Frontal cortex (tissue), 4 donors: ENCODE measurements around the gene SLC5A5. TPM values are rescaled to one million over a fixed set of nuclear protein-coding genes. Genes with fewer than 3 reads are reported as not detected.
"Not testable (repeated sequence)": the region's sequence is repeated elsewhere in the genome, so short reads cannot be mapped to it uniquely, and the experiment has no call there.

Experiments used
- DNase-seq, 2 donors: peaks; one replicate each; pipeline ENCODE4 v3.0.0; 2012; ENCODE audit warnings: low spot score in 2 of 2
- FAIRE-seq: peaks from 2 replicates; lab custom pipeline; 2012; peaks lifted over from hg19 to GRCh38; lab: Jason Lieb, UNC
- total RNA-seq: library from RNA; depleted of rRNA; stranded (reverse); fragments of >200 nt; gene quantifications from one replicate; pipeline ENCODE4 v1.2.3, GENCODE V29; 2014
- donor health status: control.
- donor health status: control.
- donor health status: control.

The SLC5A5 gene
- total RNA-seq, 1 donor from 2014 or later, result 2.9 TPM

DNA sequence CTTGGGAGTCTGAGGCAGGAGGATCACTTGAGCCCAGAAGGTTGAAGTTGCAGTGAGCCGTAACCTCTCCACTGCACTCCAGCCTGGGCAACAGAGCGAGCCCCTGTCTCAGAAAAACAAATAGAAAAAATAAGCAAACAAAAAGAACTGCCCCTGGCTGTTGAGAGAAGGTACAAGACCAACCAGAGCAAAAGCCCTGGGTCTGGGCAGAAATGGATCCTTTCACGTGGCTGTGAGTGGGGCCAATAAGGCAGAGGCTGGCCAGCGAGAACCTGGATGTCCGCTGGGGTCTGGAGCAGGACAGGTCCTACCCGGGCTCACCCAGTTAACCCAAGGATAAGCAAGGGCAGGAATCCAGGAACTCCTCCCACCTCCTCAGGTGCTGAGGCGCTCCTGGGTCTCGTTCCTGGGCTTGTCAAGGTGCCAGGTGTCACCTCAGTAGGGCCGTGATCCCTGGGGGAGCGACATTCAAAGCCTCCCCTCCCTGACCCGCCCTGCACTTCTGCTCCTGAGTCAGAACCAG is 4.7 kb upstream of the SLC5A5 start:
- DNase-seq, result no peak
- FAIRE-seq, result no peak

DNA sequence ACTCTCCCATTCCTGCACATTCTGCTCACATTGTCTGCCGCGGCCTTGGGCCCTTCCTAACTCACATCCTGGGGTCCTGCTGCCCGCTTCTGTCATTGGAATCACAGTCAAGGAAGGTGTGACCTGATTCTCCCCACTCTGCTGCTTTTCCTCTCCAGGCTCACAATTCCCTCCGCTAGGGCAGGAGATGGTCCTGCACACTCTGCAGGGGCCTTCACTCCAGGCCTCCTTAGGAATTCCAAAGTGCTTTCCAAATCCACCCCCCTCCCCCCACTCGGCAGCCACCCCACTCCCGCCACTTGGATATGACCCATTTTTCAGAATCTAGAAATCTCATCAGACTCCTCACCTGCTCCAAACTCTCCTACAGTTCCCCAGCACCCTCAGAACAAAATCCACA is 3.1 kb upstream of the SLC5A5 start:
- no peak for DNase-seq
- no peak for FAIRE-seq

- no peak for FAIRE-seq
These were observed 2.6 kb upstream of the SLC5A5 start for GRCh38 chr19:17869114-17869608.

DNA sequence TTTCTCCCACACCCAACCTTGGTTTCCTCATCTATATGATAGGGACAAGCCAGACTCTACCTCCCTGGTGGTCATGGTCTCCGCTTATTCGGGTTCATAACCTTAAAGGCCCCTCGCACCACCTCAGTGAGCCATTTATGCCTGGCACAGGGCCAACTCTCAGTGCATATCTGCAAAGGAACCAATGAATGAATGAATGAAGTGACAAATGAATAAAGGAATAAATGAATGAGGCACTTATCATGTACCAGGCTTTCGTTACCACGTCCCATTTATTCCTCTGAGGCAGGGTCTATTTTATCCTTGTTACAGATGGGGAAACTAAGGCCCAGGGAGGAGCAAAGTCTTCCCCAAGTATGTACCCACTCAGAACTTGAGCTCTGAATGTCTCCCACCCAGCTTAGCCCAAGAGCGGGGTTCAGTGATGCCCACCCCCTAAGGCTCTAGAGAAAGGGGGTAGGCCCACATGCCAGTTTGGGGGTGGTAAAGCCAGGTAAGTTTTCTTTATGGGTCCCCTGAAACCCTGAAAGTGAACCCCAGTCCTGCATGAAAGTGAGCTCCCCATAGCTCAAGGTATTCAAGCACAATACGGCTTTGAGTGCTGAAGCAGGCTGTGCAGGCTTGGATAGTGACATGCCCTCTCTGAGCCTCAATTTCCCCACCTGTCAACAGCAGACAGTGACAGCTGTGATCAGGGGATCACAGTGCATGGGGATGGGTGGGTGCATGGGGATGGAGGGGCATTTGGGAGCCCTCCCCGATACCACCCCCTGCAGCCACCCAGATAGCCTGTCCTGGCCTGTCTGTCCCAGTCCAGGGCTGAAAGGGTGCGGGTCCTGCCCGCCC is 490 bp upstream of the SLC5A5 start:
- no peak for DNase-seq

More at GRCh38 chr19:17869114-17869608, 2.6 kb upstream of the SLC5A5 start:
- DNase-seq, result no peak

DNA sequence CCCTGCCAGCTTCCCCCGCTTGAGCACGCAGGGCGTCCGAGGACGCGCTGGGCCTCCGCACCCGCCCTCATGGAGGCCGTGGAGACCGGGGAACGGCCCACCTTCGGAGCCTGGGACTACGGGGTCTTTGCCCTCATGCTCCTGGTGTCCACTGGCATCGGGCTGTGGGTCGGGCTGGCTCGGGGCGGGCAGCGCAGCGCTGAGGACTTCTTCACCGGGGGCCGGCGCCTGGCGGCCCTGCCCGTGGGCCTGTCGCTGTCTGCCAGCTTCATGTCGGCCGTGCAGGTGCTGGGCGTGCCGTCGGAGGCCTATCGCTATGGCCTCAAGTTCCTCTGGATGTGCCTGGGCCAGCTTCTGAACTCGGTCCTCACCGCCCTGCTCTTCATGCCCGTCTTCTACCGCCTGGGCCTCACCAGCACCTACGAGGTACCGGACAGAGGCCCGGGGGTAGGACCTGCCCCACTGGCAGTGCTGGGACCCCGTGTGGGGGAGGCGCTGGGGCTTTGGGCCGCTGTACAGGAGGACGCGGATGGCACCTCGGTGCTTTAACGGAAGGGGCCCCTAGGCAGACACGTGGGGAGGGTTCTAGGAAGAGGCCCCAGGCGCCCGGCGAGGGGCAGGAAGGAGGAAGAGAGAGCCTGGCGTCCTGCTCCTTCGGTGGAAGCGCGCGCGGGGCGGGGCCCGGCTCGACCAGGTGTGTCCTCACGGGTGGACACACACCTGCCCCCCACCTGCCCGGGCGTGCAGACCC is 681 bp downstream of the SLC5A5 start:
- DNase-seq (no peak), FAIRE-seq (no peak)

More for the DNA sequence above, 490 bp upstream of the SLC5A5 start:
- no peak for FAIRE-seq

DNA sequence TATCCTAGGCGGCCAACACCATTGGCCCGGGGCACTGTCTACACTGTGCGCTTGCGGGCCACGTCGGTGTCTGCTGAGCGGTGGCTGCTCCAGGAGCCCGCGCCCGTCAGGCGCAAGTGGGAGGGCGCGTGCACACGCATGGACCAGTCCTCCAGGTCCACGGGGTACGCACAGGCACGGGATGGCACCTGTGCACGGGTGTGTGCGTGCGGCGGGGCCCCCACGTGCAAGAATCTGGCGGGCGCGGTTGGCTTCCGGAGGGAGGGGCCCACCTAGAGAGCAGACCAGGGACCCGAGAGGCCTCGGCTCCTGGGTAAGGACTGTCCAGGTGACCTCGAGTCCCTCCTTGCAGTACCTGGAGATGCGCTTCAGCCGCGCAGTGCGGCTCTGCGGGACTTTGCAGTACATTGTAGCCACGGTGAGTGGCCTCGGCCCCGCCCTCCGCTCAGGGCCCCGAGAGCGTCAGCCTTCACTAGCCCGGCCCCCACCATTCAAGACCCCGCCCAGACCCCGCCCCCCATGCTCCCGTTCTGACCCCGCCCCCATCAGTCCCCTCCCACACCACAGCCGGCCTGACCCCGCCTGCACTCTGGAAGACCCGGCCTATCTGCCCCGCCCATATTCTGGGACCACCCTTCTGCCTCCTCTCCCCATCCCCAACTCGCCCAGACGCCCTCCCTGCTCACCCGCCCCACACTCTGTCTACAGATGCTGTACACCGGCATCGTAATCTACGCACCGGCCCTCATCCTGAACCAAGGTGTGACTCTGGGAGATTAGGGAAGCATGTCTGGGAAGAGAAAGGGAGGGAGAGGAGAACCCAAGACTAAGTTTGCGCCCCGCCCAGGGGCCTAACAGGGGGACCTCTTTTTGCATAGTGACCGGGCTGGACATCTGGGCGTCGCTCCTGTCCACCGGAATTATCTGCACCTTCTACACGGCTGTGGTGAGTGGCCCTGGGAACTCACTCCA is 2.3 kb downstream of the SLC5A5 start:
- DNase-seq, result no peak

DNA sequence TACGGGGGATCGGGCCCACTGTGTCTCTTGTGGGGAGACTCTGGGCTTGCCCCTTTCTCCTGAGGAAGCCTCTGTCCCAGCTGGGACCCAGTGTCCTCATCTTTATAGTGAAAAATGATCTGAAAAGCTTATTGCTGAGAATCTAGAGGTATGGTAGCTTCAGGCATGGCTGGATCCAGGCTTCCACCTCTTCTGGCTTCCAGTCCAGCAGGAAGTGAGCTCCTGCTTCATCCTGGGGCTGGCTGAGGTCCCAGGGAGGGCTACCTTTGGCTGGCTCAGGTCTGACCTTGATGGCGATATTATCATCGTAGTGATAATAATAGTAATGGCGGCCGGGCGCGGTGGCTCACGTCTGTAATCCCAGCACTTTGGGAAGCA is 3.0 kb downstream of the SLC5A5 start:
- DNase-seq (no peak), FAIRE-seq (no peak)

More for the DNA sequence above, 2.3 kb downstream of the SLC5A5 start:
- FAIRE-seq, result no peak

GRCh38 chr19:17877696-17878095 is 6.0 kb downstream of the SLC5A5 start:
- FAIRE-seq (no peak), DNase-seq (no peak)

- FAIRE-seq, result no peak
- no peak for DNase-seq
These were observed 7.7 kb downstream of the SLC5A5 start for GRCh38 chr19:17879466-17879865.

GRCh38 chr19:17881701-17882100 is 10.0 kb downstream of the SLC5A5 start:
- DNase-seq, result no peak

DNA sequence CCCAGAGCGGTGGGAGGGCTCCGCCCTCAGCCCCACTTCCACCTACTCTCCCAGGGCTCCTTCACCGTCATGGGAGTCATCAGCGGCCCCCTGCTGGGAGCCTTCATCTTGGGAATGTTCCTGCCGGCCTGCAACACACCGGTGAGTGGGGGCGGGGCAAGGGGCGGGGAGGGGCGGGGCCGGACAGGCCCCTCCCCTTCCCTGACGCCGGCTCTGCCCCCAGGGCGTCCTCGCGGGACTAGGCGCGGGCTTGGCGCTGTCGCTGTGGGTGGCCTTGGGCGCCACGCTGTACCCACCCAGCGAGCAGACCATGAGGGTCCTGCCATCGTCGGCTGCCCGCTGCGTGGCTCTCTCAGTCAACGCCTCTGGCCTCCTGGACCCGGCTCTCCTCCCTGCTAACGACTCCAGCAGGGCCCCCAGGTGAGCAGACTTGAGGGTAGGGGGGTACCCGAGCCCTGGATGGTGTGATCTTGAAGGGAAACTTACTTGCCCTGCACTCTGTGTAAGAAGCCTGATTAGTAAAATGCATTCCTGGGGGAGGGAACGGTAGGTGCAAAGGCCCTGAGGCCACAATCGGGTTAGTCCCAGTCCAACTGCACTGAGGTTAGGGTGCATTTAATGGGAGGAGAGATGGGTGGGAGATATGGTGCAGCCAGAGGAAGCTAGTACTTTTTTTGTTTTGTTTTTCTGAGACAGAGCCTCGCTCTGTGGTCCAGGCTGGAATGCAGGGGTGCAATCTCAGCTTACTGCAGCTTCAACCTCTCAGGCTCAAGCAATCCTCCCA is 12.1 kb downstream of the SLC5A5 start:
- DNase-seq, result no peak
- FAIRE-seq, result no peak

More at GRCh38 chr19:17881701-17882100, 10.0 kb downstream of the SLC5A5 start:
- no peak for FAIRE-seq

DNA sequence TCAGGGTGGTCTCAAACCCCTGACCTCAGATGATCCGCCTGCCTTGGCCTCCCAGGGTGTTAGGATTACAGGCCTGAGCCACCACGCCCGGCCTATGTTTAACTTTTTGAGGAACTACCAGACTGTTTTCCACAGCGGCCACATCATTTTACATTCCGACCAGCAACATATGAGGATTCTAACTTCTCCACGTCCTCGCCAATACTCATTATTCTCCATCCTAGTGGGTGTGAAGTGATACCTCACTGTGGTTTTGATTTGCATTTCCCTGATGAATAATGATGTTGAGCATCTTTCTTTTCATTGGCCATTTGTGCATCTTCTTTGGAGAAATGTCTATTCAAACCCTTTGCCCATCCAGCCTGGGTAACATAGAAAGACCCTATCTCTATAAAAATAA is 14.8 kb downstream of the SLC5A5 start:
- no peak for DNase-seq
- FAIRE-seq, result no peak

DNA sequence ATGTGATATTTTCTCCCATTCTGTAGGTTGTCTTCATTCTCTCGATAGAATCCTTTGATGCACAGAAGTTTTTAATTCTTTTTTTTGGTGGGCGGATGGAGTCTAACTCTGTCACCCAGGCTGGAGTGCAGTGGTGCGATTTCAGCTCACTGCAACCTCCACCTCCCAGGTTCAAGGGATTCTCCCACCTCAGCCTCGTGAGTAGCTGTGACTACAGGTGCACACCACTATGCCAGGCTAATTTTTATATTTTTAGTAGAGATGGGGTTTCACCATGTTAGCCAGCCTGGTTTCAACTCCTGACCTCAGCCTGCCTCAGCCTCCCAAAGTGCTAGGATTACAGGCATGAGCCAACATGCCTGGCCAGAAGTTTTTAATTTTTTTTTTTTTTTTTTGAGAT is 15.5 kb downstream of the SLC5A5 start:
- DNase-seq, FAIRE-seq: not testable (repeated sequence)

GRCh38 chr19:17888260-17888659 is 16.5 kb downstream of the SLC5A5 start:
- DNase-seq, result no peak
- FAIRE-seq, result no peak

- DNase-seq (no peak), FAIRE-seq (no peak)
These were observed 18.0 kb downstream of the SLC5A5 start for GRCh38 chr19:17889609-17890214.

GRCh38 chr19:17893766-17894165 is 22.0 kb downstream of the SLC5A5 start:
- FAIRE-seq, result no peak
- no peak for DNase-seq

GRCh38 chr19:17902701-17903100 is 31.0 kb downstream of the SLC5A5 start:
- FAIRE-seq (no peak), DNase-seq (no peak)

DNA sequence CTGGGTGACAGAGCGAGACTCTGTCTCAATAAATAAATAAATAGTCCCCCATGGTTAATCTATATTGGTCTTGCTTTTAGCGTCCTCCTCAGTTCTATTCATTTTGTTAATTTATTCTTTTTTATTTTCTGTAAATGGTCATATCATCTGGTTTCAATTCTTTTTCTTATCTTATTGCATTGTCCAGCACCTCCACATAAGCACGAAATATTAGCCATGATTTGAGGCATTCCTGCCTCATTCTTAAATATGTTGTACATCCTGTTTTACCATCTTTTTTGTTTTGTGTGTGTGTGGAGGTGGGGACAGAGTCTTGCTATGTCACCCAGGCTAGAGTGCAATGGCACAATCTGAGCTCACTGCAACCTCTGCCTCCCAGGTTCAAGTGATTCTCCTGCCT is 36.5 kb downstream of the SLC5A5 start:
- FAIRE-seq (no peak), DNase-seq (no peak)
